HepG2 (cell line): ENCODE measurements around the gene LYZ. TPM values are rescaled to one million over a fixed set of nuclear protein-coding genes. Genes with fewer than 3 reads are reported as not detected.

Experiments used
- ATAC-seq: fragments of 200-7000 bp; cut with Tn5 transposase; 3 replicates; pipeline ENCODE4 v1.9.1; 2020; ENCODE audit warnings: mild to moderate bottlenecking, moderate library complexity
- BruUV-seq: library from RNA; stranded (reverse); fragments of 400-500 nt; replicated peaks from 2 replicates; lab custom pipeline; 2021; lab: Mats Ljungman, UMichigan
- CTCF ChIA-PET: fragments of 300-600 bp; formaldehyde crosslinking; extraction: SDS; loops from one replicate; lab custom pipeline; 2021; ENCODE audit warnings: low total read pairs, inconsistent platforms, low intra/inter-chr PET ratio; lab: Yijun Ruan, JAX
- POLR2A ChIA-PET: fragments of 350-600 bp; sonication (Branson Sonifier 250); formaldehyde crosslinking; loops from one replicate; lab custom pipeline; 2020; ENCODE audit warnings: antibody characterized with exemption, inconsistent platforms; lab: Yijun Ruan, JAX
- DNase-seq: peaks from one replicate; pipeline ENCODE4 v3.0.0-alpha.2; 2015; ENCODE audit warnings: low spot score
- FAIRE-seq: peaks from 3 replicates; lab custom pipeline; 2011; peaks lifted over from hg19 to GRCh38; lab: Jason Lieb, UNC
- H2AFZ ChIP-seq: one replicate; pipeline ENCODE4 v1.6.1; 2011; ENCODE audit warnings: low read length, inconsistent platforms
- H3K27ac ChIP-seq: fragments of 300-600 bp; 3 replicates; pipeline ENCODE4 v1.8.0; 2011; ENCODE audit warnings: mixed run types, mild to moderate bottlenecking, mixed read lengths, low read length, inconsistent platforms; ENCODE audit not compliant: insufficient read depth; ENCODE audit errors: extremely low read length
- H3K27me3 ChIP-seq, 2 experiments: fragments of 200-600 bp in 1 of 2; 2 replicates in 1 of 2; 3 replicates in 1 of 2; pipeline versions ENCODE4 v1.6.0 to v1.8.0; 2011; ENCODE audit warnings: low read length in 2 of 2, mild to moderate bottlenecking in 2 of 2, moderate library complexity in 2 of 2, inconsistent platforms in 1 of 2; ENCODE audit not compliant: insufficient read depth in 2 of 2, control insufficient read depth in 1 of 2
- H3K36me3 ChIP-seq, 2 experiments: fragments of 200-600 bp in 1 of 2; replicated peaks in 1 of 2; 2 replicates in 1 of 2; 3 replicates in 1 of 2; pipeline versions ENCODE4 v1.5.1 to v1.8.0; 2011; ENCODE audit warnings: low read length in 2 of 2, inconsistent platforms in 1 of 2; ENCODE audit not compliant: insufficient read depth in 2 of 2, control insufficient read depth in 1 of 2
- H3K4me1 ChIP-seq: 2 replicates; pipeline ENCODE4 v1.5.1; 2012; ENCODE audit warnings: low read length, inconsistent platforms; ENCODE audit not compliant: insufficient read depth
- H3K4me2 ChIP-seq: 2 replicates; pipeline ENCODE4 v1.6.0; 2011; ENCODE audit warnings: low read depth, low read length, inconsistent platforms
- H3K4me3 ChIP-seq, 3 experiments: fragments of 200-600 bp in 1 of 3; sonication (generic), shearing (Covaris generic) in 1 of 3; replicated peaks in 1 of 3; 2 replicates each; pipeline ENCODE4 v1.5.1; 2011 to 2016; ENCODE audit warnings: low read length in 3 of 3, inconsistent platforms in 2 of 3, low read depth in 2 of 3, mild to moderate bottlenecking in 2 of 3, control low read depth in 1 of 3, mixed read lengths in 1 of 3; ENCODE audit not compliant: insufficient read depth in 1 of 3
- H3K79me2 ChIP-seq: one replicate; pipeline ENCODE4 v1.6.1; 2011; ENCODE audit warnings: low read length, inconsistent platforms; ENCODE audit not compliant: insufficient read depth
- H3K9ac ChIP-seq: 2 replicates; pipeline ENCODE4 v1.6.0; 2011; ENCODE audit warnings: mild to moderate bottlenecking, low read depth, low read length, inconsistent platforms; ENCODE audit not compliant: insufficient read depth
- H3K9me3 ChIP-seq: 2 replicates; pipeline ENCODE4 v1.5.1; 2012; ENCODE audit warnings: mild to moderate bottlenecking, low read length
- H4K20me1 ChIP-seq: 2 replicates; pipeline ENCODE4 v1.6.0; 2011; ENCODE audit warnings: inconsistent platforms, mild to moderate bottlenecking, low read length, moderate library complexity; ENCODE audit not compliant: insufficient read depth
- ASH2L ChIP-seq: fragments of 300-600, 200-600 bp; sonication (generic); IDR thresholded peaks from 2 replicates; pipeline ENCODE4 v1.7.0; 2017; ENCODE audit warnings: low read depth, mild to moderate bottlenecking, moderate library complexity, mixed read lengths, low read length; ENCODE audit not compliant: insufficient read length
- ELF3 ChIP-seq: IDR thresholded peaks from 2 replicates; pipeline ENCODE4 v1.6.1; 2016; ENCODE audit warnings: missing genetic modification reagents, missing compliant biosample characterization
- HOXA7 ChIP-seq: sonication (generic); formaldehyde crosslinking; IDR thresholded peaks from 2 replicates; pipeline ENCODE4 v1.8.1; 2022; ENCODE audit warnings: mild to moderate bottlenecking, missing genetic modification reagents, moderate library complexity
- KDM2A ChIP-seq: sonication (generic); formaldehyde crosslinking; IDR thresholded peaks from 2 replicates; pipeline ENCODE4 v1.4.0; 2020; ENCODE audit warnings: low read depth, missing genetic modification reagents, borderline replicate concordance
- PLRG1 ChIP-seq: fragments of 450-650 bp; conservative IDR thresholded peaks from 2 replicates; pipeline ENCODE4 v1.6.1; 2016
- SOX13 ChIP-seq, 3 experiments: fragments of 450-650 bp in 1 of 3; sonication (generic) in 1 of 3; formaldehyde crosslinking in 1 of 3; IDR thresholded peaks in 2 of 3; conservative IDR thresholded peaks in 1 of 3; 2 replicates each; pipeline versions ENCODE4 v1.5.0 to v1.6.1; 2016 to 2020; ENCODE audit warnings: antibody characterized with exemption in 1 of 3, mild to moderate bottlenecking in 1 of 3, missing compliant biosample characterization in 1 of 3, missing genetic modification reagents in 1 of 3, moderate library complexity in 1 of 3
- TARDBP ChIP-seq: sonication (generic); formaldehyde crosslinking; IDR thresholded peaks from 2 replicates; pipeline ENCODE4 v1.8.0; 2022; ENCODE audit warnings: mild to moderate bottlenecking, missing genetic modification reagents
- YEATS2 ChIP-seq: sonication (generic); formaldehyde crosslinking; IDR thresholded peaks from 2 replicates; pipeline ENCODE4 v1.4.0; 2020; ENCODE audit warnings: missing genetic modification reagents, borderline replicate concordance
- ZIK1 ChIP-seq: sonication (generic); formaldehyde crosslinking; IDR thresholded peaks from 2 replicates; pipeline ENCODE4 v1.5.0; 2020; ENCODE audit warnings: mild to moderate bottlenecking, low read depth, missing genetic modification reagents, borderline replicate concordance
- ZNF44 ChIP-seq: sonication (generic); formaldehyde crosslinking; IDR thresholded peaks from 2 replicates; pipeline ENCODE4 v1.5.1; 2020; ENCODE audit warnings: mild to moderate bottlenecking, missing genetic modification reagents
- WGBS: methylation state at CpG from one replicate; pipeline ENCODE4 v1.1.6; 2017; ENCODE audit warnings: low lambda C conversion rate; 5-methylcytosine and 5-hydroxymethylcytosine counted together
- in situ Hi-C: cut with HindIII; loops from 2 replicates; pipeline ENCODE4 v1.10.0; 2017; ENCODE audit warnings: low pct_unique_long_range_greater_than_20kb; ENCODE audit not compliant: extremely low pct_ligation_motif_present
- intact Hi-C: fragments of 100-400 bp; cut with micrococcal nuclease; formaldehyde crosslinking; loops from one replicate; pipeline ENCODE4 v1.10.0; 2022; ENCODE audit not compliant: unreplicated experiment
- polyA plus RNA-seq, 8 experiments: library from polyadenylated mRNA; depleted of rRNA in 3 of 8; stranded (reverse) in 7 of 8; unstranded in 1 of 8; fragments of >200 nt; fragmentation: Illumina TruSeq in 4 of 8; extraction: Trizol in 4 of 8; gene quantifications; 2 replicates each; pipeline versions ENCODE4 v1.2.1 to v1.2.3, GENCODE V29; 2011 to 2016; ENCODE audit warnings: low read depth in 4 of 8, missing spikeins in 1 of 8, mixed read lengths in 1 of 8; ENCODE audit not compliant: insufficient read depth in 1 of 8
- total RNA-seq, 5 experiments: library from RNA; depleted of rRNA; stranded (reverse); fragments of >200 nt; fragmentation: Illumina TruSeq; extraction: Trizol; gene quantifications; 2 replicates each; pipeline ENCODE4 v1.2.3, GENCODE V29; 2016; ENCODE audit warnings: low read depth in 1 of 5
- TF ChIP-seq, protein P1 (sequence below): sonication (generic); formaldehyde crosslinking; IDR thresholded peaks from 2 replicates; pipeline ENCODE4 v1.4.0; 2020; ENCODE audit warnings: missing genetic modification reagents
- TF ChIP-seq, protein P2 (sequence below): sonication (generic); formaldehyde crosslinking; IDR thresholded peaks from 2 replicates; pipeline ENCODE4 v1.4.0; 2020; ENCODE audit warnings: missing genetic modification reagents, borderline replicate concordance
- TF ChIP-seq, protein P3 (sequence below): IDR thresholded peaks from 2 replicates; pipeline ENCODE4 v1.4.0; 2020; ENCODE audit warnings: mild to moderate bottlenecking, missing genetic modification reagents

The LYZ gene
- total and polyA plus RNA-seq, 2 of the 13 experiments (the other 11 are each of a cell fraction or from before 2014, with no cell fraction given) = 1,788 to 2,054 TPM

DNA sequence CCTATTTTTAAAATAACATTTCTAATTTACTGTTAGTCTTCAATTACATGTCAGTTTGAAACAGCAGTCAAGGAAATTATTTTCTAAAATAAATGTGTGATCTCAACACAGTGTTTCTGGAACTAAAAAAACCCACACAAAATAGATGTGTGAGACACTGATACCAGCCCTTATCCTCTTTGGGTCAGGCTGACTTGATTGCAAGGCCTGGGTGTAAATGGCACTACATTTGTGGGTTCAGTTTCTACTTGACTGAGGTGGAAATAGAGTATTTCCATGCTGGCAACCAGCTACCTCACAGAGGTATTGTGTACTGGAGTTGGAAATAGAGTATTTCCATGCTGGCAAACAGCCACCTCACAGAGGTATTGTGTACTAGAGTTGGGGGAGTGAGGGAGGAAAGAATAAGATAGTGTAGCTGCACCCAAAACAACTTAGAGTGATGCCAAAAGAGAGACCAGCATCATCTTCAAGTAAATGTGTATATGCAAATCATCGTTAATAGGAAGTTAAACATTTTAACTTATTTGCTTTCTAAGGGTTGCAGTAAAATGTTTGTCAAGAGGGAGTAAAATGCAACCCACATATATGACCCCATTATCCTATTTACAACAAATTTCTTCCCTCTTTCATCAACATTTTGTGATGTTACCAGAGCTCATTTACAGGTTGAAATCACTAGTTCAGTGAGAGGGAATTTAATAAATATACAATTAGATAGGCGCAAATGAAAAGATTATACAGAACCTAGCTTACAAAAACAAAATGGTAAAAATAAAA is 10.7 kb upstream of the LYZ start:
- no peak for TF ChIP-seq ELF3 (CRISPR knock-in tag)
- TF ChIP-seq TARDBP (CRISPR knock-in tag) = 0 out of 2 replicates have a peak, but pooled peaks have one; percentile 4
- TF ChIP-seq ZIK1 (CRISPR knock-in tag) = no peak
- no peak for TF ChIP-seq ZNF44 (CRISPR knock-in tag)
- no peak for TF ChIP-seq PLRG1
- TF ChIP-seq, protein P1, sequence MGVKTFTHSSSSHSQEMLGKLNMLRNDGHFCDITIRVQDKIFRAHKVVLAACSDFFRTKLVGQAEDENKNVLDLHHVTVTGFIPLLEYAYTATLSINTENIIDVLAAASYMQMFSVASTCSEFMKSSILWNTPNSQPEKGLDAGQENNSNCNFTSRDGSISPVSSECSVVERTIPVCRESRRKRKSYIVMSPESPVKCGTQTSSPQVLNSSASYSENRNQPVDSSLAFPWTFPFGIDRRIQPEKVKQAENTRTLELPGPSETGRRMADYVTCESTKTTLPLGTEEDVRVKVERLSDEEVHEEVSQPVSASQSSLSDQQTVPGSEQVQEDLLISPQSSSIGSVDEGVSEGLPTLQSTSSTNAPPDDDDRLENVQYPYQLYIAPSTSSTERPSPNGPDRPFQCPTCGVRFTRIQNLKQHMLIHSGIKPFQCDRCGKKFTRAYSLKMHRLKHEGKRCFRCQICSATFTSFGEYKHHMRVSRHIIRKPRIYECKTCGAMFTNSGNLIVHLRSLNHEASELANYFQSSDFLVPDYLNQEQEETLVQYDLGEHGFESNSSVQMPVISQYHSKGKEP = no peak
- TF ChIP-seq, protein P2, sequence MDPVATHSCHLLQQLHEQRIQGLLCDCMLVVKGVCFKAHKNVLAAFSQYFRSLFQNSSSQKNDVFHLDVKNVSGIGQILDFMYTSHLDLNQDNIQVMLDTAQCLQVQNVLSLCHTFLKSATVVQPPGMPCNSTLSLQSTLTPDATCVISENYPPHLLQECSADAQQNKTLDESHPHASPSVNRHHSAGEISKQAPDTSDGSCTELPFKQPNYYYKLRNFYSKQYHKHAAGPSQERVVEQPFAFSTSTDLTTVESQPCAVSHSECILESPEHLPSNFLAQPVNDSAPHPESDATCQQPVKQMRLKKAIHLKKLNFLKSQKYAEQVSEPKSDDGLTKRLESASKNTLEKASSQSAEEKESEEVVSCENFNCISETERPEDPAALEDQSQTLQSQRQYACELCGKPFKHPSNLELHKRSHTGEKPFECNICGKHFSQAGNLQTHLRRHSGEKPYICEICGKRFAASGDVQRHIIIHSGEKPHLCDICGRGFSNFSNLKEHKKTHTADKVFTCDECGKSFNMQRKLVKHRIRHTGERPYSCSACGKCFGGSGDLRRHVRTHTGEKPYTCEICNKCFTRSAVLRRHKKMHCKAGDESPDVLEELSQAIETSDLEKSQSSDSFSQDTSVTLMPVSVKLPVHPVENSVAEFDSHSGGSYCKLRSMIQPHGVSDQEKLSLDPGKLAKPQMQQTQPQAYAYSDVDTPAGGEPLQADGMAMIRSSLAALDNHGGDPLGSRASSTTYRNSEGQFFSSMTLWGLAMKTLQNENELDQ (CRISPR knock-in tag) = no peak
- TF ChIP-seq, protein P3, sequence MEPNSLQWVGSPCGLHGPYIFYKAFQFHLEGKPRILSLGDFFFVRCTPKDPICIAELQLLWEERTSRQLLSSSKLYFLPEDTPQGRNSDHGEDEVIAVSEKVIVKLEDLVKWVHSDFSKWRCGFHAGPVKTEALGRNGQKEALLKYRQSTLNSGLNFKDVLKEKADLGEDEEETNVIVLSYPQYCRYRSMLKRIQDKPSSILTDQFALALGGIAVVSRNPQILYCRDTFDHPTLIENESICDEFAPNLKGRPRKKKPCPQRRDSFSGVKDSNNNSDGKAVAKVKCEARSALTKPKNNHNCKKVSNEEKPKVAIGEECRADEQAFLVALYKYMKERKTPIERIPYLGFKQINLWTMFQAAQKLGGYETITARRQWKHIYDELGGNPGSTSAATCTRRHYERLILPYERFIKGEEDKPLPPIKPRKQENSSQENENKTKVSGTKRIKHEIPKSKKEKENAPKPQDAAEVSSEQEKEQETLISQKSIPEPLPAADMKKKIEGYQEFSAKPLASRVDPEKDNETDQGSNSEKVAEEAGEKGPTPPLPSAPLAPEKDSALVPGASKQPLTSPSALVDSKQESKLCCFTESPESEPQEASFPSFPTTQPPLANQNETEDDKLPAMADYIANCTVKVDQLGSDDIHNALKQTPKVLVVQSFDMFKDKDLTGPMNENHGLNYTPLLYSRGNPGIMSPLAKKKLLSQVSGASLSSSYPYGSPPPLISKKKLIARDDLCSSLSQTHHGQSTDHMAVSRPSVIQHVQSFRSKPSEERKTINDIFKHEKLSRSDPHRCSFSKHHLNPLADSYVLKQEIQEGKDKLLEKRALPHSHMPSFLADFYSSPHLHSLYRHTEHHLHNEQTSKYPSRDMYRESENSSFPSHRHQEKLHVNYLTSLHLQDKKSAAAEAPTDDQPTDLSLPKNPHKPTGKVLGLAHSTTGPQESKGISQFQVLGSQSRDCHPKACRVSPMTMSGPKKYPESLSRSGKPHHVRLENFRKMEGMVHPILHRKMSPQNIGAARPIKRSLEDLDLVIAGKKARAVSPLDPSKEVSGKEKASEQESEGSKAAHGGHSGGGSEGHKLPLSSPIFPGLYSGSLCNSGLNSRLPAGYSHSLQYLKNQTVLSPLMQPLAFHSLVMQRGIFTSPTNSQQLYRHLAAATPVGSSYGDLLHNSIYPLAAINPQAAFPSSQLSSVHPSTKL (CRISPR knock-in tag) = 0 out of 2 replicates have a peak, but pooled peaks have one; percentile 9
- no peak for TF ChIP-seq HOXA7 (CRISPR knock-in tag)
- TF ChIP-seq YEATS2 = no peak
- no peak for TF ChIP-seq KDM2A (CRISPR knock-in tag)
- TF ChIP-seq ASH2L = peak; percentile 4
- no peak for TF ChIP-seq SOX13 (IDR thresholded peaks at IDR 0.05)
- TF ChIP-seq SOX13 (CRISPR knock-in tag; conservative IDR thresholded peaks at IDR 0.05 in 1 of 2, IDR thresholded peaks at IDR 0.05 in 1 of 2) = peak in 1 of 2 experiments; percentile 40; a peak in 1 of 4 replicates
- ATAC-seq = peak; percentile 12; the same call in 1 of the 3 replicates
- in situ Hi-C loops (no loop called here), intact Hi-C loops (loop anchor here (10.0 kb wide), 1 partner anchor 183 kb away; no protein-coding TSS in a partner anchor)
- Histone ChIP-seq H3K9me3 (no peaks in the 10 kb centered on the region), H4K20me1 (no peaks in the 10 kb centered on the region), H3K36me3 (no peaks in the 10 kb centered on the region), H3K9ac (no peak overlapping the region), H3K79me2 (peaks cover 3% of the 10 kb centered on the region), H2AFZ (no peak overlapping the region), H3K27ac (peak overlapping the region; percentile 54), H3K27me3 (no peaks in the 10 kb centered on the region), H3K4me2 (no peak overlapping the region), H3K4me1 (peaks cover 92% of the 10 kb centered on the region), H3K4me3 (no peak overlapping the region; a peak in 1 of 6 replicates)
- ChIA-PET POLR2A (interaction anchor here (8.2 to 11.9 kb wide), 2 partner anchors 6 to 13 kb away, joined by 94 to 229 read pairs; partner anchors contain the start of gene LYZ), CTCF (no interaction called here)
- DNase-seq = peak; percentile 43
- WGBS = 62% methylated on average over 2 of the region's 2 CpGs
- no TSS peak for BruUV-seq
- FAIRE-seq = peak; percentile 15
